ENCODE measurements around the gene MCM9. TPM values are rescaled to one million over a fixed set of nuclear protein-coding genes. Genes with fewer than 3 reads are reported as not detected.

Gene MCM9
- total RNA-seq, 1 experiment from 2014 or later, result 3.2 TPM

- DNase-seq (ENCODE audit: low read depth), result peak; percentile 36
Observed at GRCh38 chr6:118894425-118895260, 40.3 kb downstream of the MCM9 start.

GRCh38 chr6:118893807-118894424 is 41.0 kb downstream of the MCM9 start, which contains the start of gene ASF1A:
Gene ASF1A (plus strand): TSS chr6:118894152. CDS start chr6:118894414, 262 bp downstream.
- peak; percentile 97 for DNase-seq (ENCODE audit: low read depth)

GRCh38 chr6:118893064-118893806 is 41.7 kb downstream of the MCM9 start:
- DNase-seq (ENCODE audit: low read depth), result peak; percentile 69

GRCh38 chr6:118892355-118892991 is 42.5 kb downstream of the MCM9 start:
- no peak for DNase-seq (ENCODE audit: low read depth)

- DNase-seq (ENCODE audit: low read depth), result peak; percentile 46
Observed at GRCh38 chr6:118890997-118891790, 43.8 kb downstream of the MCM9 start.

- no peak for DNase-seq (ENCODE audit: low read depth)
Observed at GRCh38 chr6:118889163-118889562, 45.8 kb downstream of the MCM9 start.

GRCh38 chr6:118886641-118887040 is 48.3 kb downstream of the MCM9 start:
- no peak for DNase-seq (ENCODE audit: low read depth)

- DNase-seq (ENCODE audit: low read depth), result no peak
Observed at GRCh38 chr6:118882314-118882905, 52.5 kb downstream of the MCM9 start.

GRCh38 chr6:118881440-118882313 is 53.3 kb downstream of the MCM9 start:
- no peak for DNase-seq (ENCODE audit: low read depth)

GRCh38 chr6:118877806-118878205 is 57.2 kb downstream of the MCM9 start:
- DNase-seq (ENCODE audit: low read depth), result no peak

- no peak for DNase-seq (ENCODE audit: low read depth)
Observed at GRCh38 chr6:118876814-118877213, 58.1 kb downstream of the MCM9 start.

- DNase-seq (ENCODE audit: low read depth), result peak; percentile 51
Observed at GRCh38 chr6:118876198-118876597, 58.8 kb downstream of the MCM9 start.

GRCh38 chr6:118875672-118876071 is 59.3 kb downstream of the MCM9 start:
- DNase-seq (ENCODE audit: low read depth), result no peak

GRCh38 chr6:118873239-118873638 is 61.7 kb downstream of the MCM9 start:
- DNase-seq (ENCODE audit: low read depth), result no peak

GRCh38 chr6:118872726-118873125 is 62.2 kb downstream of the MCM9 start:
- DNase-seq (ENCODE audit: low read depth), result no peak

GRCh38 chr6:118872318-118872717 is 62.6 kb downstream of the MCM9 start:
- no peak for DNase-seq (ENCODE audit: low read depth)

- no peak for DNase-seq (ENCODE audit: low read depth)
Observed at GRCh38 chr6:118871331-118871730, 63.6 kb downstream of the MCM9 start.

- DNase-seq (ENCODE audit: low read depth), result no peak
Observed at GRCh38 chr6:118869894-118870589, 64.9 kb downstream of the MCM9 start.

GRCh38 chr6:118869350-118869749 is 65.6 kb downstream of the MCM9 start:
- peak; percentile 66 for DNase-seq (ENCODE audit: low read depth)

Measured in HT1080 (cell line).